ENCODE results near the gene ITGA11. TPM values are rescaled to one million over a fixed set of nuclear protein-coding genes. Genes with fewer than 3 reads are reported as not detected.

ITGA11 gene
- total and polyA plus RNA-seq, 2 donors (not counting 1 experiment from before 2014, with no cell fraction given), result 21.5 to 29.6 TPM

DNA sequence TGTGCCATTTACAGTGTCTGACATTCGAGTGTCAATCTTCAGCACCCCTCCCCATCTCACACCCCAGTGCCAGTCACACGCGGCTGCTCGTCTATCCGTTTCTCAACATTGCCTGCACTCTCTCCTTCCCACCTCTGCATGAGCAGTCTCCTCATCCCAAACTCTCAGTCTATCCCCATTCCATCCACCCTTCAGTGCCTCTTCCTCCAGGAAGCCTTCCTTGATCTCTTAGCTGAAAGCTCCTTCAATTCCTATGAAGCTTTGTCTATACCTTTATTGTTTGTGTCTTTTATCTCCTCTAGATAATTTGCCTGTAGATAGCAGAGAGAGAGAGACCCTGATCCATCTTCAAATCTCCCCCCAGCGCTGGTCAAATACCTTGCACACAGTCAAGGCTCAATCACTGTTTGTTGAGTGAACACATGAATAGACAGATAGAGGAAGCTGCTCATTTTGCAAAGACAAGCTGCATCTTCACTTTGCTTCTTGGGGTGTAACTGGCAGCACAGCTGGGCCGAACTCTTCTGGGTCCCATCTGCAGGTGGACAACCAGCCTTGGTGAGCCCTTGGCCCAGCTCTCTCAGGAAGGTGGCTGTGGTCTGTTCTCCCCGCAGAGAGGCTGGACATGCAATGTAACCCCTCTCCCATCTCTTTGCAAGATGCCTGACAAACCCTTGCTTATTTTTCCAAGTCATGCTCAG is 52.8 kb downstream of the ITGA11 start:
- Histone ChIP-seq H2AFZ (ENCODE audit: low read length) (no peak overlapping the region), H3K4me3 (replicated peaks in 1 of 4; ENCODE audit: control extremely low read depth in 1 of 4, insufficient read depth in 1 of 4, low read depth in 3 of 4, low read length in 4 of 4) (no peak overlapping the region), H3K27me3 (ENCODE audit: control insufficient read depth, insufficient read depth, low read length) (no peaks in the 10 kb centered on the region), H3K36me3 (ENCODE audit: control insufficient read depth, insufficient read depth, low read length) (no peaks in the 10 kb centered on the region), H3K4me1 (ENCODE audit: control insufficient read depth, extremely low read depth, insufficient read depth, low read length) (peaks cover 7% of the 10 kb centered on the region), H3K9me3 (ENCODE audit: control insufficient read depth, insufficient read depth, low read depth, low read length) (no peaks in the 10 kb centered on the region), H3K4me2 (ENCODE audit: extremely low read depth, insufficient read depth, low read length) (no peak overlapping the region), H3K9ac (ENCODE audit: insufficient read depth, low read length) (no peak overlapping the region), H3K79me2 (ENCODE audit: control insufficient read depth, insufficient read depth, low read length) (no peaks in the 10 kb centered on the region), H3K27ac (ENCODE audit: insufficient read depth, low read length) (no peak overlapping the region), H4K20me1 (ENCODE audit: control insufficient read depth, extremely low read depth, insufficient read depth, low read length) (no peaks in the 10 kb centered on the region)
- DNase-seq (ENCODE audit: low read depth in 2 of 2), result no peak
- TF ChIP-seq, protein P1, sequence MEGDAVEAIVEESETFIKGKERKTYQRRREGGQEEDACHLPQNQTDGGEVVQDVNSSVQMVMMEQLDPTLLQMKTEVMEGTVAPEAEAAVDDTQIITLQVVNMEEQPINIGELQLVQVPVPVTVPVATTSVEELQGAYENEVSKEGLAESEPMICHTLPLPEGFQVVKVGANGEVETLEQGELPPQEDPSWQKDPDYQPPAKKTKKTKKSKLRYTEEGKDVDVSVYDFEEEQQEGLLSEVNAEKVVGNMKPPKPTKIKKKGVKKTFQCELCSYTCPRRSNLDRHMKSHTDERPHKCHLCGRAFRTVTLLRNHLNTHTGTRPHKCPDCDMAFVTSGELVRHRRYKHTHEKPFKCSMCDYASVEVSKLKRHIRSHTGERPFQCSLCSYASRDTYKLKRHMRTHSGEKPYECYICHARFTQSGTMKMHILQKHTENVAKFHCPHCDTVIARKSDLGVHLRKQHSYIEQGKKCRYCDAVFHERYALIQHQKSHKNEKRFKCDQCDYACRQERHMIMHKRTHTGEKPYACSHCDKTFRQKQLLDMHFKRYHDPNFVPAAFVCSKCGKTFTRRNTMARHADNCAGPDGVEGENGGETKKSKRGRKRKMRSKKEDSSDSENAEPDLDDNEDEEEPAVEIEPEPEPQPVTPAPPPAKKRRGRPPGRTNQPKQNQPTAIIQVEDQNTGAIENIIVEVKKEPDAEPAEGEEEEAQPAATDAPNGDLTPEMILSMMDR (conservative IDR thresholded peaks at IDR 0.05 in 1 of 2, IDR thresholded peaks at IDR 0.05 in 1 of 2; ENCODE audit: low read depth in 1 of 2, low read length in 2 of 2), result no peak
- no peak for TF ChIP-seq EZH2 (IDR thresholded peaks at IDR 0.05; ENCODE audit: low read length, missing control alignments)

DNA sequence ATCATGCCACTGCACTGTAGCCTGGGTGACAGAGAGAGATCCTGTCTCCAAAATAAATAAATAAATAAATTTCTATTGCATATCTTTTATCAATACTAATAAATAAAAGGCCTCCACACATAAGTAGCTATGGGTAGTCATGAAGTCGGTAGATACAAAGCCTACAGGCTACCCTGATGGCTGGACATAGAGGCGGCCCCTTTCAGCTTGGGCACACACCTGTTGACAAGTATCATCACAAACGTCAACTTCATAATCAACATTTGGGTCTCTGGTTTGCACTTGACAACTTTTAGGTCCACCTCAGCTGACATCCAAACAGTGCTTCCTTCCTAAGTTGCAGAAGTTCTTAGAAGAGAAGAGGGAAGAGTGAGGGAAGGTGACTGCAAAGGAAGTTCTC is 53.4 kb downstream of the ITGA11 start:
- no peaks in the 10 kb centered on the region for H4K20me1 ChIP-seq (ENCODE audit: control insufficient read depth, extremely low read depth, insufficient read depth, low read length)
- no peaks in the 10 kb centered on the region for H3K9me3 ChIP-seq (ENCODE audit: control insufficient read depth, insufficient read depth, low read depth, low read length)
- peaks cover 1% of the 10 kb centered on the region for H3K4me1 ChIP-seq (ENCODE audit: control insufficient read depth, extremely low read depth, insufficient read depth, low read length)
- no peaks in the 10 kb centered on the region for H3K79me2 ChIP-seq (ENCODE audit: control insufficient read depth, insufficient read depth, low read length)
- no peak overlapping the region for H3K9ac ChIP-seq (ENCODE audit: insufficient read depth, low read length)
- no peak for DNase-seq (ENCODE audit: low read depth in 2 of 2)
- no peaks in the 10 kb centered on the region for H3K36me3 ChIP-seq (ENCODE audit: control insufficient read depth, insufficient read depth, low read length)
- H3K4me2 ChIP-seq (ENCODE audit: extremely low read depth, insufficient read depth, low read length), result no peak overlapping the region
- no peak overlapping the region for H3K4me3 ChIP-seq (replicated peaks in 1 of 4; ENCODE audit: control extremely low read depth in 1 of 4, insufficient read depth in 1 of 4, low read depth in 3 of 4, low read length in 4 of 4)
- no peak overlapping the region for H2AFZ ChIP-seq (ENCODE audit: low read length)
- H3K27me3 ChIP-seq (ENCODE audit: control insufficient read depth, insufficient read depth, low read length), result no peaks in the 10 kb centered on the region
- TF ChIP-seq EZH2 (IDR thresholded peaks at IDR 0.05; ENCODE audit: low read length, missing control alignments), result no peak
- TF ChIP-seq, protein P1 (conservative IDR thresholded peaks at IDR 0.05 in 1 of 2, IDR thresholded peaks at IDR 0.05 in 1 of 2; ENCODE audit: low read depth in 1 of 2, low read length in 2 of 2), result no peak
- no peak overlapping the region for H3K27ac ChIP-seq (ENCODE audit: insufficient read depth, low read length)

DNA sequence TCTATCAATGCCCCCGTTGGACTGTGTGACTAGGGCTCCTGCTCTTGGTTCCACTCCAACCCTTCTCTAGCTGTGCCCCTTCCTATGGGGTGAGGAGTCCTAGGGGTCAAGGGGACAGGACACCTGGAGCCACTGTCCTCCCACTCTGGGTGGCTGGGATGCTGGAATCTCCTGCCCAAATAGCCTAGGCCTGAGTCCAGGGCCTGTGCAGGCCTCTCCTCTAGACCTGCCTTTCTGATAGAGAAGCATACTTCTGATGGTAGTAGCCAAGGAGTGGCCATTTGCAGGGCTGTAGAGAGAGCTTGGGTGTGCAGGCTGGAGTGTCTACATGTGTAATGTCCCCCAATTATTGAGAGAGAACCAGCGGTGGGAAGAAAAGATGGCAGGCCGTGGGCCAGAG is 54.2 kb downstream of the ITGA11 start:
- Histone ChIP-seq H4K20me1 (ENCODE audit: control insufficient read depth, extremely low read depth, insufficient read depth, low read length) (no peaks in the 10 kb centered on the region), H3K36me3 (ENCODE audit: control insufficient read depth, insufficient read depth, low read length) (no peaks in the 10 kb centered on the region), H3K79me2 (ENCODE audit: control insufficient read depth, insufficient read depth, low read length) (no peaks in the 10 kb centered on the region), H3K27ac (ENCODE audit: insufficient read depth, low read length) (no peak overlapping the region), H3K9me3 (ENCODE audit: control insufficient read depth, insufficient read depth, low read depth, low read length) (no peaks in the 10 kb centered on the region), H3K4me1 (ENCODE audit: control insufficient read depth, extremely low read depth, insufficient read depth, low read length) (no peaks in the 10 kb centered on the region), H3K4me2 (ENCODE audit: extremely low read depth, insufficient read depth, low read length) (no peak overlapping the region), H3K4me3 (replicated peaks in 1 of 4; ENCODE audit: control extremely low read depth in 1 of 4, insufficient read depth in 1 of 4, low read depth in 3 of 4, low read length in 4 of 4) (no peak overlapping the region), H3K9ac (ENCODE audit: insufficient read depth, low read length) (no peak overlapping the region), H3K27me3 (ENCODE audit: control insufficient read depth, insufficient read depth, low read length) (no peaks in the 10 kb centered on the region), H2AFZ (ENCODE audit: low read length) (no peak overlapping the region)
- no peak for DNase-seq (ENCODE audit: low read depth in 2 of 2)
- no peak for TF ChIP-seq EZH2 (IDR thresholded peaks at IDR 0.05; ENCODE audit: low read length, missing control alignments)
- TF ChIP-seq, protein P1 (conservative IDR thresholded peaks at IDR 0.05 in 1 of 2, IDR thresholded peaks at IDR 0.05 in 1 of 2; ENCODE audit: low read depth in 1 of 2, low read length in 2 of 2), result no peak

All from fibroblast of lung (primary cell).